Smooth muscle cell (in vitro differentiated cells): ENCODE results near the gene SUCNR1. TPM values are rescaled to one million over a fixed set of nuclear protein-coding genes. Genes with fewer than 3 reads are reported as not detected.

Source experiments
- DNase-seq: peaks from one replicate; lab custom pipeline; 2025; ENCODE audit not compliant: unreplicated experiment; lab: John Stamatoyannopoulos, UW
- H2AFZ ChIP-seq: fragments of 200-600 bp; sonication (generic); 2 replicates; pipeline ENCODE4 v1.6.0; 2016; ENCODE audit warnings: antibody characterized with exemption, low read depth, mild to moderate bottlenecking
- H3F3A ChIP-seq: fragments of 200-600 bp; sonication (generic); 2 replicates; pipeline ENCODE4 v1.6.0; 2017; ENCODE audit warnings: antibody characterized with exemption, low read depth
- H3K27ac ChIP-seq: fragments of 200-600 bp; sonication (generic); 2 replicates; pipeline ENCODE4 v1.5.1; 2016; ENCODE audit warnings: low read depth, mild to moderate bottlenecking
- H3K27me3 ChIP-seq: fragments of 200-600 bp; sonication (generic); 2 replicates; pipeline ENCODE4 v1.6.1; 2016; ENCODE audit warnings: low read depth, mild to moderate bottlenecking
- H3K36me3 ChIP-seq: fragments of 200-600 bp; sonication (generic); 2 replicates; pipeline ENCODE4 v1.5.1; 2016; ENCODE audit warnings: low read depth
- H3K4me1 ChIP-seq: fragments of 200-600 bp; sonication (generic); 2 replicates; pipeline ENCODE4 v1.5.1; 2016; ENCODE audit warnings: low read depth
- H3K4me2 ChIP-seq: fragments of 200-600 bp; sonication (generic); 2 replicates; pipeline ENCODE4 v1.6.0; 2016; ENCODE audit warnings: mild to moderate bottlenecking
- H3K4me3 ChIP-seq: fragments of 200-600 bp; sonication (generic); 2 replicates; pipeline ENCODE4 v1.5.1; 2016; ENCODE audit warnings: mild to moderate bottlenecking
- H3K79me2 ChIP-seq: fragments of 200-600 bp; sonication (generic); 2 replicates; pipeline ENCODE4 v1.6.0; 2016; ENCODE audit warnings: low read depth, mild to moderate bottlenecking
- H3K9ac ChIP-seq: fragments of 200-600 bp; sonication (generic); 2 replicates; pipeline ENCODE4 v1.6.0; 2016; ENCODE audit warnings: low read depth
- H3K9me3 ChIP-seq: fragments of 200-600 bp; sonication (generic); replicated peaks from 2 replicates; pipeline ENCODE4 v1.5.1; 2016; ENCODE audit warnings: low read depth
- H4K20me1 ChIP-seq: fragments of 200-600 bp; sonication (generic); 2 replicates; pipeline ENCODE4 v1.6.0; 2016; ENCODE audit warnings: low read depth
- WGBS: methylation state at CpG from one replicate; pipeline ENCODE4 v1.1.7; 2016; ENCODE audit warnings: low lambda C conversion rate; 5-methylcytosine and 5-hydroxymethylcytosine counted together
- polyA plus RNA-seq: library from polyadenylated mRNA; unstranded; fragments of >200 nt; fragmentation: Nextera tagmentation; extraction: Ambion mirVana; gene quantifications from 2 replicates; pipeline ENCODE4 v1.2.1, GENCODE V29; 2016
- total RNA-seq: library from RNA; depleted of rRNA; stranded (reverse); fragments of >200 nt; gene quantifications from 2 replicates; pipeline ENCODE4 v1.2.3, GENCODE V29; 2014
- TF ChIP-seq, protein P1 (sequence below): fragments of 200-600 bp; sonication (generic); IDR thresholded peaks from 2 replicates; pipeline ENCODE4 v1.5.1; 2017; ENCODE audit warnings: borderline replicate concordance, mild to moderate bottlenecking, antibody characterized with exemption; ENCODE audit not compliant: insufficient read depth, poor library complexity, severe bottlenecking

Gene SUCNR1, protein sequence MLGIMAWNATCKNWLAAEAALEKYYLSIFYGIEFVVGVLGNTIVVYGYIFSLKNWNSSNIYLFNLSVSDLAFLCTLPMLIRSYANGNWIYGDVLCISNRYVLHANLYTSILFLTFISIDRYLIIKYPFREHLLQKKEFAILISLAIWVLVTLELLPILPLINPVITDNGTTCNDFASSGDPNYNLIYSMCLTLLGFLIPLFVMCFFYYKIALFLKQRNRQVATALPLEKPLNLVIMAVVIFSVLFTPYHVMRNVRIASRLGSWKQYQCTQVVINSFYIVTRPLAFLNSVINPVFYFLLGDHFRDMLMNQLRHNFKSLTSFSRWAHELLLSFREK
- total RNA-seq (not detected in 2 replicates), polyA plus RNA-seq (not detected in 2 replicates)

DNA sequence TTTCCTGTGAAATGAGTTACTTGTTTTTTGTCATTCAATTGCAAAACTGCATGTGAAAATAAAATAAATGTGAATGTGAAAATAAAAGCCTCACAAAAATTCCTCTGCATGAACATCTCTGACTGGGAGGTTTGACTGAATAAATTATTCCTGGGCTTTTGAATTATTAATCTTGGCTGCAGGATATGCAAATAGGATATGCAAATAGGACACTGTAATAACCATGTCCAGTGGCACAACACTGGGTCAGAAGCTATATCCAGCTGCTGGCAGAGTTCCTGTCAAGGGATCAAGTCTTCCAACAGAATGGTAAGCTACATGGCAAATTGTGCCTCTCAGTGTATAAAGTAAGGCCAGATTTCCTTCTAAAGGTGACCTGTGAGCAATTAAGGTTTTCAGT lies at the start of gene SUCNR1:
TSS of gene SUCNR1 (plus strand) at position 246 of the 400 bp plus-strand sequence. CDS start 6,250 bp downstream, outside the sequence.
- Histone ChIP-seq H3K79me2 (no peaks in the 10 kb centered on the region), H3K4me2 (no peak within 1 kb of the TSS), H3K4me1 (peaks cover 6% of the 10 kb centered on the region), H3K4me3 (no peak within 1 kb of the TSS), H3K9me3 (no peaks in the 10 kb centered on the region), H3K9ac (no peak within 1 kb of the TSS), H3K27me3 (no peaks in the 10 kb centered on the region), H3K27ac (no peak within 1 kb of the TSS), H2AFZ (no peak within 1 kb of the TSS), H4K20me1 (no peaks in the 10 kb centered on the region), H3K36me3 (no peaks in the 10 kb centered on the region), H3F3A (peaks cover 7% of the 10 kb centered on the region)
- DNase-seq = no peak
- TF ChIP-seq, protein P1, sequence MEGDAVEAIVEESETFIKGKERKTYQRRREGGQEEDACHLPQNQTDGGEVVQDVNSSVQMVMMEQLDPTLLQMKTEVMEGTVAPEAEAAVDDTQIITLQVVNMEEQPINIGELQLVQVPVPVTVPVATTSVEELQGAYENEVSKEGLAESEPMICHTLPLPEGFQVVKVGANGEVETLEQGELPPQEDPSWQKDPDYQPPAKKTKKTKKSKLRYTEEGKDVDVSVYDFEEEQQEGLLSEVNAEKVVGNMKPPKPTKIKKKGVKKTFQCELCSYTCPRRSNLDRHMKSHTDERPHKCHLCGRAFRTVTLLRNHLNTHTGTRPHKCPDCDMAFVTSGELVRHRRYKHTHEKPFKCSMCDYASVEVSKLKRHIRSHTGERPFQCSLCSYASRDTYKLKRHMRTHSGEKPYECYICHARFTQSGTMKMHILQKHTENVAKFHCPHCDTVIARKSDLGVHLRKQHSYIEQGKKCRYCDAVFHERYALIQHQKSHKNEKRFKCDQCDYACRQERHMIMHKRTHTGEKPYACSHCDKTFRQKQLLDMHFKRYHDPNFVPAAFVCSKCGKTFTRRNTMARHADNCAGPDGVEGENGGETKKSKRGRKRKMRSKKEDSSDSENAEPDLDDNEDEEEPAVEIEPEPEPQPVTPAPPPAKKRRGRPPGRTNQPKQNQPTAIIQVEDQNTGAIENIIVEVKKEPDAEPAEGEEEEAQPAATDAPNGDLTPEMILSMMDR = no peak

DNA sequence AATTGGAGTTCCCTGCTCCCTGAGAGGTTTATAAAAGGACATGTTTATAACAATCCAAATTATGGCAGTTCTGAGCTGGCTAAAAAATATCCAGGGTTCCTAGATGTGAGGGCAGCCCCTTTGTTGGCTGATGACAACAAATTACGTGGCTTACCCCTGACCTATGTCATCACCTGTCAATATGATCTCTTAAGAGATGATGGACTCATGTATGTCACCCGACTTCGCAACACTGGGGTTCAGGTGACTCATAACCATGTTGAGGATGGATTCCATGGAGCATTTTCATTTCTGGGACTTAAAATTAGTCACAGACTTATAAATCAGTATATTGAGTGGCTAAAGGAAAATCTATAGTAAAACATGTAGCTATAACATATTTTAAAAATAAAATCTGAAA lies 45.6 kb upstream of the SUCNR1 start:
- no peak overlapping the region for H3K9ac ChIP-seq
- no peaks in the 10 kb centered on the region for H3K27me3 ChIP-seq
- no peaks in the 10 kb centered on the region for H3K9me3 ChIP-seq
- H4K20me1 ChIP-seq = no peaks in the 10 kb centered on the region
- no peak for DNase-seq
- H3K4me3 ChIP-seq = no peak overlapping the region
- 92% methylated on average over 3 of the region's 3 CpGs for WGBS
- H3K4me2 ChIP-seq = no peak overlapping the region
- TF ChIP-seq, protein P1 = no peak
- no peak overlapping the region for H2AFZ ChIP-seq
- H3F3A ChIP-seq = no peaks in the 10 kb centered on the region
- no peaks in the 10 kb centered on the region for H3K36me3 ChIP-seq
- no peak overlapping the region for H3K27ac ChIP-seq
- no peaks in the 10 kb centered on the region for H3K79me2 ChIP-seq
- H3K4me1 ChIP-seq = no peaks in the 10 kb centered on the region

DNA sequence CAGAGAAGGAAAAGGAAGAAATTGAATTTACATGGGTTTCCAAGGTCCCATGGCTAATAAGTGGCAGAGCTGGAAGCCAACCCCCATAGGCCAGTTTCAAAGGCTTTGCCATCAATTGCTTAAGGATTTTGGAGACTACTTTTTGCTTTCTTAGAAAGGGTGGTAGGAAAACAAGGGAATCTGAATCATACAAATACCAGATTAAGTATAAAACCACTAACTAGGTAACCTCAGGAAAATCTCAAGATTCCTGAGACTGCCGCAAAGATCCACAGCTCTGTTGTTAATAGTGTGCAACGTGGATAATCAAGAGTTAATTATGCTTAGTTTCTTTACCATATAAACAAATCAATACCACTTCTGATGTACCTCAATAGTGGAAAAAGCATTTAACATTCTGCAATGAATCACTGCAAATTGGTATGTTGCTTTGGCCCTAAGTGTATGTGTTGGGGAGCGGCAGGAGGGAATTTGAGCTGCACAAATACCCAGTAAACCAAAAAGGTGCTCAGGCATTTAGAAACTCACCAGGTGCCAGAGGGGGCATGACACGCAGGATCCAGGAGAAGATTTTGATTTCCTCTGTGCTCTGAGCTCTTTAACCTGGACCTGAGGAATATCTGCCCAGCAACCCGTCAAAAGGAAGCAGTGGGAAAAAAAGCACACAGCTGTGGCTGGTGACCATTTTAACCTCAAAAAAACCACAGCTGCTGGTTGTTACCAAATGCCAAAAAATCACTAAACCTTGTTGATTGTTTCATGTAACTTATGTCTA lies 37.5 kb upstream of the SUCNR1 start:
- H3F3A ChIP-seq = peaks cover 9% of the 10 kb centered on the region
- H3K9ac ChIP-seq = no peak overlapping the region
- no peaks in the 10 kb centered on the region for H3K36me3 ChIP-seq
- no peak overlapping the region for H3K4me2 ChIP-seq
- no peak overlapping the region for H3K4me3 ChIP-seq
- H3K79me2 ChIP-seq = no peaks in the 10 kb centered on the region
- no peak for DNase-seq
- H3K4me1 ChIP-seq = peaks cover 17% of the 10 kb centered on the region
- H3K27me3 ChIP-seq = no peaks in the 10 kb centered on the region
- peak overlapping the region; percentile 19 for H3K27ac ChIP-seq
- 63% methylated on average over 5 of the region's 5 CpGs for WGBS
- TF ChIP-seq, protein P1 = no peak
- no peak overlapping the region for H2AFZ ChIP-seq
- no peaks in the 10 kb centered on the region for H4K20me1 ChIP-seq
- no peaks in the 10 kb centered on the region for H3K9me3 ChIP-seq
